ENCODE measurements around the gene ETV7.
"Not testable (repeated sequence)": the region's sequence is repeated elsewhere in the genome, so short reads cannot be mapped to it uniquely, and the experiment has no call there.

Gene ETV7

DNA sequence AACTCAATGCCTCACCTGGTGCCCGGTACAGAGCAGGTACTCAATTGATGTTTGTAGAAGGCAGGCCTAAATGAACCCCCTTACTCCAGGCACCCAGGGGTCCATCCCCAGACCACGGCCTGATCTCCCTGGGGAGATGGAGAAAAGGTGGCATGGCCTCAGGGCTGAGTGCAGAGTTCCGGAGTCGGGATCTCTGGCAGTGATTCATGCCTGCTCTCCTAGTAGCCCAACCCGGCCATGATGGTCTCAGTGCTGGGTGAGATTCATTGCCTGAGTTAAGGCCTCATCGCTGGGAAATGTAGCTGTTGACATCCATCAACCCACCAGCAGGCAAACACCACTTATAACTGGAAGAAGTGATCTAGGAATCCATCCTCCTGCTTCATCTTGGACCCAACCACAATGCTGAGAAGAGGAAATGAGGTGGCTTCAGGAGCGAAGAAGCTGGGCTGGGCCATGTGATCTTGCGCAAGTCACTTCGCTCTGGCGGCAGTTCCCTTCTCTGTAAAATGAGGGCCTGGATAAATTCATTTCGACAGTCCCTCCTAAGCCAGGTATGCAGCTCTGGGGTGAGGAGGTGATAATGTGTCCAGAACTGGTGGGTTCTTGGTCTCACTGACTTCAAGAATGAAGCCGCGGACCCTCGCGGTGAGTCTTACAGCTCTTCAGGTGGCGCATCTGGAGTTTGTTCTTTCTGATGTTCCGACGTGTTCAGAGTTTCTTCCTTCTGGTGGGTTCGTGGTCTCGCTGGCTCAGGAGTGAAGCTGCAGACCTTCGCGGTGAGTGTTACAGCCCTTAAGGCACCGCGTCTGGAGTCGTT lies 24.7 kb downstream of the ETV7 start:
- no peak for DNase-seq

DNA sequence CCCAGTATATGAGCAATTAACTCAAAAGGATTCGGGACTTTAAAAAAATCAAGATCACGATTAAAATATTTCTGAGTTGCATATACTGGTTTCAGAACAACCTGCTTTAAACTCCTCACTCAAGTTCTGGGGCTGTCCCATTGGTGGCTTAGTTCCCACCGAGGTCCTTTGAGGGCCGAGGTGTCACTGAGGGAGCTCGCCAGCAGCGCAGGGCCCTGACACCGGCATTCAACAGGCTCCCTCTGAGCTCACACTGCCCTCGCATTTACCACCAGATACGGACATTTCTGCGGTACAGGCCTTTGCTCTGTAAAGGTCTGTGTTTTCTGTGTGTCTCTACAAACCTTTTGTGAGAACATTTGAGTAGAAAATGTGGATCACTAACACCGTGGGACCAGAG lies 26.4 kb downstream of the ETV7 start:
- no peak for DNase-seq

DNA sequence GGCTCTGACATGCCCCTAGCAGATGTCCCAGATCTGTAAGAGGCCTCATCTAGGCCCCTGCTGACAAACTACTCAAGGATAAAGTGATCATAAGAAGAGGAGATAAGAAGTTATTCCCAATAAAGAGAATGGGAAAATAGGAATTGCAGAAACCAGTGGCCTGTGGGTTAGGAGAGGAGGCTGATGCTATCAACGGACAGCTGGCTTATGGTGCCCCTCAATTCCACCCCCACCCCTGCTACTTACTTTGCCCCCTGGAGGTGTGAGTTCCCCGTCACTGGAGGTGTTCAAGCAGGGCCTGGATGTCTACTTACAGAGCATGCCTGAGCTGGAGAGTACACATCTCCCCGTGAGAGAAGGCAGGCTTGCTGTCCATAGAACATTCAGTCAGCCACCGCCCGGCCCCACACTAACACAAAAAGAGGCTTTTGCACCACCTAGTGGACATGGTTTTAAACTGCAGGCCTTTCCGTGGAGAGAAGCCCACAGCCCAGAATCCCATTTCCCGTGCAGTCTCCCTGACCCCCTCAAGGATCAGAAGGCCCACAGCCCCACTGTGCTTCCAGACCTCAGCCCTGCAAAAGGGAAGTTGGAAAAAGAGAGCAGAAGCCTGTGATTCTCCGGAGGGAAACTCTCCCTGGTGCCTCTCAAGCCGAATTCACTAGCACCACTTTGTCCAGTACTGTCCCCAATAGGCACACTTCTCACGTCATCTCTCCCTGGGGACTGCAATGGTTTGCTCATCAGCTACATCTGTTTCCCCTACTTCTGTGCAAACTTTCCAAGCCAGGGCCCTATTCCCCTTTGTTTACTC lies 27.0 kb downstream of the ETV7 start:
- DNase-seq: peak; percentile 81

DNA sequence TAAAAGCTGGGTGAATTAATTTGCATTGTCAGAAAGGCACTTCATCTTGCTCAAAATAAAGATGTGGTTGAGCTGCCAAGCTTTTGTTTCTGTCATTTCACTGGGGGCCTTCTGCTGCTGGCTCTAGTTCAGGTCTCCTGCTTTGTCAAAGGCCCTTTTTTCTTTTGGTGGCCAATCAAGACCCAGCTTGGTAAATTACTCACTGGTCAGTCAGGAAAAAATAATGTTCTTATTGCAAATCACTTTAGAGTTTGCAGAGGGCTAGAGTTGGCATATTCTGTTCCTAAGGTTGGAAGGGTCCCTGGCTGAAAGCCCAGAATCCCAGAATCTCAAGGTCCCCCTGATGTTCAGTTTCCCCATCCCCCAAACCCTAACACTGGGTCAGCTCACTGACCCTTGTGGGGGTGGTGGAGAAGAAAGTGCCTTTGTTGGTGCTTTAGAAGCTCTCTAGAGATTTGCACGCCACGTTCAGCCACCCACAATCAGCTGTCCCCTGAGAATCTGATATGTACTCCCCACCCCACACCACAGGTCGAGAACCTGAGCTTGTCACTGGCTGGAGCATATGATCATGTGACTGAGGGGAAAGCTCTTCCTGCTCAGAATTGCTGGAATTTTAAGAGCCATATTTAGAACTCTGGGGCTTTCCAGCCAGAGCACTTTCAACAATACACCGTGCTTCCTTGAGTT lies 29.1 kb downstream of the ETV7 start:
- DNase-seq: no peak

DNA sequence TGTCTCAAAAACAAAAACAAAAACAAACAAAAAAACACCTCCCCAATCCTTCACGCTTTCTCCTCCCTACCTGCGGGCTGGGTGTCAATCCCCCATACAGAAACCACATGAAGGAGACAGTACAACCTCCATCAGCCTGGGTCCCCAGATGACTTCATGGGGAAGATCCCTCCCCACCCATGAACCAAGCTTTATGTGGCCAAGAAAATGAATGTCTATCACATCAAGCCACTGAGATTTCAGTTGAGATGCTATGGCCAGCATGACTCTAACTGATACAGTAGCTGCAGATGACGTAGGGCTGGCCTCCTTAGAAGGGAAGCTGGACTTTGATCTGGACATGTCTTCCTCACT lies 29.6 kb downstream of the ETV7 start:
- no peak for DNase-seq

DNA sequence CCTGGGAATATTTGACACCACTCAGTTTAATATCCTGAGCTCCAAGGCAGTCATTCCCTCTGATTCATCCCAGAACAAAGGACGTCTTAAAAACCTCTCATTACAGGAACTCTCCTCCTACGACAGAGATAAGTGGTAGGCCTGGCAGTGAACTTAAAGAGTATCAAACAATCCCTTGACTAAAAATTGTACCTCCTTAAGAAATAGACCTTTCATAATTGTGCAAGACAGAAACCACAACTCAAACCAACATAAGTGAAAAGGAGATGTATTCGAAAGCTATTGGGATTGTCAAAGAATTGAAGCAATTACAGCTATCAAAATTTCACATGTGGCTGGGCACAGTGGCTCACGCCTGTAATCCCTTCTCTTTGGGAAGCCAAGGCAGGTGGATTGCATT lies 31.6 kb downstream of the ETV7 start:
- DNase-seq: peak; percentile 83

DNA sequence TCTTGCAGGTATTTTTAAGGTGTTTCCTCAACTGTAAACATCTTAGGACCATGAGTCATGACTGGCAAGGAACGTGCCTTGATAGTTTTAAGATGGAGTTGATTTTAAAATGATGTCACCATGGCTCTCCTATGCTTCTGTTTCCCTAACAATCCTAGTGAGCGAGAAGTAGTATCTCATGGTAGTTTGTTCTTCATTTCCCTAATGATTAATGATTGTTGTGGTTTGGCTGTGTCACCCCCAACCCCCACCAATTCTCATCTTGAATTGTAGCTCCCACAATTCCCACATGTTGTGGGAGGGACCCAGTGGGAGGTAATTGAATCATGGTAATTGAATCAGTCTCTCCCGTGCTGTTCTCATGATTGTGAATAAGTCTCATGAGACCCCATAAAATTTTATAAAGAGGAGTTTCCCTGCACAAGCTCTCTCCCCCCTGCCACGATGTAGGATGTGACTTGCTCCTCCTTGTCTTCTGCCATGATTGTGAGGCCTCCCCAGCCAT lies 34.0 kb downstream of the ETV7 start:
- no peak for DNase-seq

DNA sequence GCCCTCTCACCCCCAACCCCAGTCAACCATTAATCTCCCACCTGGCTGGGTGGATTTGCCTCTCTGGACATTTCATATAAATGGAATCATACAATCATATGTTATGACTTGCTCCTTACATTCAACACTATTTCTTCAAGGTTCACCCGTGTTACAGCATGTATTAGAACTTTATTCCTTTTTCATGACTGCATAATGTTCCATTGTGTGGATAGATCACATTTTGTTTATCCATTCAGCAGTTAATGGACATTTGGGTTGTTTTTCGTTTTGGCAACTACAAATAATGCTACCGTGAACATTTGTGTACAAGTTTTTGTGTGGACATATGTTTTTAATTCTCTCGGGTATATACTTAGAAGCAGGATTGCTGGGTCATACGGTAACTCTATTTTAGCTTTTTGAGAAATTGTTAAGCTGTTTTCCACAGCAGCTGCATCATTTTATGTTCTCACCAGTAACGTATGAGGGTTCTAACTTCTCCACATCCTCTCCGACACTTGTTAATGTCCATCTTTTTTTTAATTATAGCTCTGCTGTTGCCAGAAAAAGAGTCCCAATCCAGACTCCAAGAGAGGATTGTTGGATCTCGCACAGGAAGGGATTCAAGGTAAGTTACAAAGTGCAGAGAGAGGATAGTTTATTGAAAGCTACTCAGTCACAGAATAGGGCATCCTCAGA lies 34.9 kb downstream of the ETV7 start:
- DNase-seq: no peak

DNA sequence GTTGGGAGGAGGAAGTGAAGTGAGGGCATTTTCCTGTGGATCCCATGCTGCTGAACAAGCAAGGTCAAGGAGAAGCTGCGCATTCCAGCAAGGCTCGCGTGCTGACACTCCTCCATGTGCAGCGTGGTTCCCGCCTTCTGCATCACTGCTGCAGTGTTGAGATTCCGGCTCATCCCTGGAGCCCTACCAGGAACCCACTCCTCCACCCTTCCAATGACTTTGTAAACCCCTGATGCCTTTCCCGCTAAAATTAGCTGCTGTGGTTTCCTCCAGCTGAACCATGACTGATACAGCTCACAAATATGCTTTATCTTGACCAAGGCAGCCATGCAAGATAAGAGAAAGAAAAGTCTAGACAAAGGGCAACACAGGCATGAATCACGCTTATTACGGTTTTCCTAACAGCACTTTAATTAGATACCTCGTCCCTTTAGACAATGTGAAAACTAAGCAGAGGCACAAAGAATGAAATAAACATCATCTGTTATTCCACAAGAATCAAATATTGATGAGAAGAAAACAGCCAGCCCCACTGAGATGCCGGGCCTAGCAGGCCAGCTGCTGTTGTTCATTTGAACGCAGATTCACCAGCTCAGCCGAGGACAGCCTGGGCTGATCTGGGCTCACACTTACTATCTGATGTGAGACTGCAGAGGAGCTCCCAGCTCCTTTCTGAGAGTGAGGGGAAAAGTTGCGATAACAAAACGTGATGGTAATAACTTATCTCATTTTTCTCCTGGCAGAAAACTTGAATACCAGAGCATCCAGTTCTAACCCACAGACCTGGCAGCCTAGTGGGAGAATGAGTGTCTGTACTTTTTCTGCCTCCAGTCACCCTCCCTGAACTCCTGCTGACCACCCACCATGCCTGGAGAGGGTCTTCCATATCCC lies 36.5 kb downstream of the ETV7 start:
- DNase-seq: no peak

DNA sequence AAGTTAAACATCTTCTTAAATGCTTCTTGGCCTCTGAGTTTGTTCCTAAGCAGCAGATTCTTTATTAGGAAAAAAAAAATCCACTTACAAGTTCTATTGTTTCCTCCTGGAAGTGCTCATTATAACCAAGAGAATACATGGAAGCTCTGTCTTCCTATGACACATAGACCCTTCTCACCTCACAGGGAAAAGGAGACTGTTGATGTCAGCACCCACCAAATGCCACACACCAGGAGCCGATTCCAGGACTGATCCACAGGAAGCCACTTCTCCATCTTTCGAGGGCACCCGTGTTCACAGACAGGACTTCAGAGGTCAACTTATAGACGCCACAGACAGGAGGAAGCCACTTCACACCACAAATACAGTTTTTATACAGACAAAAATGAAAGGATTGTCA lies 37.4 kb downstream of the ETV7 start:
- no peak for DNase-seq

DNA sequence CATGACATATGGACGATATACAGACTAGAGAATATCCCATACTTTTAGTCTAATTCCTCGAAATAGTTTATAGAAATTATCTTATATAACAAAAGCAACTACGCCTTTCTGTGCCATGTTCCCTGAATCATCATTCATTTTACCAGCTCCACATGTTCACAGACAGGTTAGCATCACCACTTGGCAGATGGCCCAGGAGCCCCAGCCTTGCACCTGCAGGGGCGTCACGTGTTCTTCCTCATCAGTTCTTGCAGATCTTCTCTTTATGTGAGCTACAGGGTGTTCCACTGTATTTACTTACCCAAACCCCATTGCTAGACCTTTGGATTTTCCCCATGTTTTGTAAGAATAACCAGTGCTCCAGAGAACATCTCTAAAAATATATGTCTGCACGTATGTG lies 38.2 kb downstream of the ETV7 start:
- no peak for DNase-seq

DNA sequence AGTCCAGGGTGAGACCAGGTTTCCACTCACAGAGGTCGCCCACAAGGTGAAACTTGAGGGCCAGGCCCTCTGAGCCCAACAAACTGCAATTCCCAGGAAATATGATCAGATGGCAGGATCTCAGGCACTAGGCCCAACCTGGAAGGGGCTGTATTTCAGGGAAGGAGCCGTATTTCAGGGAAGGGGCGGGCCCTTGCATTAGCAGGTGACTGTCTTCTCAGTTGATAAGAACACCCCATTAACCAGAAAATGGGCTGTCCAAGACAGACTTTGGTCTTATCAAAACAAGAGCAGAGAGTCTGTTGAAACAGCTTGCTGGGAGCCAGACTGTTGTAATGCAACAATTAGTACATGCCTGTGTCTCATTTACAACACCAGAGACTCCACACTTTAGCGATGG lies 39.8 kb downstream of the ETV7 start:
- no peak for DNase-seq

DNA sequence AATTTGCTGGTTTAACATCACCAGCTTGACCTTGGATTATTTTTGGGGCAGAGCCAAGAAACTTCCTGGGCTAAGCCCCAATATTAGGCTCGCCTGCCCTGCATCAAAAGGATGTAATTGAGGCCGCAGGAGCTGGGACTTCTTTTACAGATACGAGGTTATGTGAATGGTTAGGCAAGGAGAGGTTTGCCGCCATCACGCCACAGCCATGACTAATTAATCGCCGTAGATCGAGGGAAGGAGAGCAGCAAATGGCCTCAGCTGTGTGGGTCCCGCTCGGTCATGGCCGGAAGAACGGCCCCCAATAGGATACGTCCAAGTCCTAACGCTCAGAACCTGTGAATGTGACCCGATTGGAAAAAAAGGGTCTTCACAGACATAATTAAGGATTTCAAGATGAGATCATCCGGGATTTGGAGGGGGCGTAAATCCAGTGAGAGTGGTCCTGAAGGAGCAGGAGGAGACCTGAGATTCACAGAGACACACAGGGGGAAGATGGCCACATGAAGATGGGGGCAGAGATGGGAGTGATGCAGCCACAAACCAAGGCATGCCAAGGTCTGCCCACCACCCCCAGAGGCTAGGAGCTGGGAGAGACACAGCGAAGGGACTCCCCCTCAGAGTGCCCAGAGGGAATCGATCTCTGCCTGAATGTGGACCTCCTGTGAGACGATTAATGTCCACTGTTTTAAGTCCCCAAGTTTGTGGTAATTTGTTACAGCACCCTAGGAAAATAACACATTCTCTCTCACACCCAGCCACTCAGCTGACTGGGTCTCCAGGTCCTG lies 40.8 kb downstream of the ETV7 start:
- no peak for DNase-seq

DNA sequence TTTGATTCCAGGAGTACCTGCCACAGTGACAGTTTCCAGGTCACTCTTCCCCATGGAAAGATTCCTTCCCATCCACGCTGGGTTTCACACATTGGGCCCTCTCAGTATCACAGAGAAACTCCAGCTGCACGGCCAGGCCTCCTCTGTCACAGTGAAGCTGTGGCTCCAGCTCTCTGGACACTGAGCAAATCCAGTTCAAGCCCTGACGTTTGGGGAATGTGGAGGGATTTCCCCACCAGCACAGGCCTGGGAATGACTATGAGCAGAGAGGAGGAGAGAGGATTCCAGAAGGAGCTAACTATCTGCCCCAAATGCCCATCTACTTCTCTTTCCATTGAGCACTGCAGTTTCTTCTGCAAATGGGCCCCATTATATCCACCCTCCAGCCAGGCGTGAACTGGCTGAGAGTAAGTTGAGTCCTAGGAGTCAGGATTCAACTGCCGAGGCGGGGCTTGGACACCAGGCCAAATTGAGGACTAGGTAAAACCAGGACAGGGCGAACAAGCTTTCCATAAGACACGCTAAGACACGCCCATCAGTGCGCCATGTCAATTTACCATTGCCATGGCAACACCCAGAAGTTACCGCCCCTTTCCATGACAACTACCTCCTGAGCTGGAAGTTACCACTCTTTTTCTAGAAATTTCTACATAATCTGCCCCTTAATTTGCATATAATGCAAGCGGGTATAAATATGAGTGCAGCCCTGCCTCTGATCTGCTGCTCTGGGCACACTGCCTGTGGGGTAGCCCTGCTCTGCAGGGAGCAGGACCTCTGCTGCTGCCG lies 41.6 kb downstream of the ETV7 start:
- no peak for DNase-seq

DNA sequence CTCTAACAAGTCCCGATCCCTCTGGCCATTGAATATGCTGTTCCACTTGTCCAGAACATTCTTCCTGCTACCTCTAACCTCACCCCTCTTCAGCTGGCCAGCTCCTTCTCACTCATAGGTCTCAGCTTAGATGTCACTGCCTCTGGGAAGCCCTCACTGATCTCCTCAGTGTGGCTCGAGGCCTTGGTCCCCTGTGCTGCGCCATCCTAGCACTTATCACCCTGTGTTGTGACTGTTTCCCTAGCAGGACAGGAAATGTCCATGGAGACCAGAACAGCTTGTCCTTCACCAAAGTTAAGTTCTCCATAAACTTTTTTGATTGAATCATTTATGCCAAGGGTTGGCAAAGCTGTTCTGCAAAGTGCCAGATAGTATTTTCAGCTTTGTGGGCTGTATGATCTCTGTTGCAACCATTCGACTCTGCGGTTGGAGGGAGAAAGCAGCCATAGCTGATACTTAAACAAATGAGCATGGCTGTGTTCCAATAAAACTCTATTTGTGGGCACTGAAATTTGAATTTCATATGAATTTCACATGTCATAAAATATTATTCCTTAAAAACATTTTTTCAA lies 44.3 kb downstream of the ETV7 start:
- no peak for DNase-seq

DNA sequence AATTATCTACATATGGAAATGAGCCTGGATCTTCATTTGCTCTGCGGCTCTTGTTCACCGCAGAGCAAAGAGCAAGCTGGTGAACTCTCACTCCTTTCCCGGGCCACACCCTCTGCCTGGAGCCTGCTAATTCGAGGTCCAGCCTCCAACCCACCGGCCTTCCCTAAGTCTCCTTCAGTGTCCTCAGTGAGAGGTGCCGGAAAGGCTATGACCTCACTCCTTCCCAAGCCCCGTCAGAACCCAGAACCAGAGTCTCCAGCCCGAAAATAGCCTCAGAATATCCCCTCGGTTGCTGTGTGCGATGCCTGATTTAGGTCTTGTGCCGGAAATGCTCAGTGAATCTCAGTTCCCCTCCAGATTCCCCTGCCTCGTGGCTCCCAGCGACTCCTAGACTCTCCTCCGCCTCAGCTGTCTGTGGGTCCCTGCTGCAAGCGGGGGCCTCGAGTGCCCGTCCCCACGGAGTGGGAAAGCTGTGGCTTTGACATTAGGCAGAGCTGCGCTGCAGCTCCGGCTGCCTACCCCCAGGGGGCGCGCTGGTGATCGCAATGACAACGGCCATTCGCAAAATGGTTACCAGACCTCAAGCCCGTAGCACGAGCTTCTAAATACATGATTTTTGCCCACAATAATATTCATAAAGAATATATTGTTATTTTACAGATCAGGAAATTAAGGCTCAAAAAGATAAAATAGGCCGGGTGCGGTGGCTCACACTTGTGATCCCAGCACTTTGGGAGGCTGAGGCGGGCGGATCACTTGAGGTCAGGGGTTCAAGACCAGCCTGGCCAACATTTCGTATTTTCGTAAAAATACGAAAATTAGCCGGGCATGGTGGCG lies 46.6 kb downstream of the ETV7 start:
- no peak for DNase-seq

DNA sequence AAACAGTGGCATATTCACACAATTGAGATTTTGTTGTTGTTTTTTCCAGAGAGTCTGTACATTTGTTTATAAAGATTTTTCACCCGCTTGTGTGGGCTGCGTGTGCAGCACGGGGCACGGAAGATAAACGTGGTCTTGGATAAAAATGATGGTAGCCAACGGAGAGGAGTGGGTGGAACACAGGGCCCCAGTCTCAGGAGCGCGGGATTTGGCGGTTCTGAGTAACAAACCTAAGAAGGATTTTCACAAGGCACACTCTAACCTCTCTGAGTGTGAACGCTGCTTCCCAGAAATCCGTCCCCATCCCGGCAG lies 47.2 kb downstream of the ETV7 start:
- no peak for DNase-seq

DNA sequence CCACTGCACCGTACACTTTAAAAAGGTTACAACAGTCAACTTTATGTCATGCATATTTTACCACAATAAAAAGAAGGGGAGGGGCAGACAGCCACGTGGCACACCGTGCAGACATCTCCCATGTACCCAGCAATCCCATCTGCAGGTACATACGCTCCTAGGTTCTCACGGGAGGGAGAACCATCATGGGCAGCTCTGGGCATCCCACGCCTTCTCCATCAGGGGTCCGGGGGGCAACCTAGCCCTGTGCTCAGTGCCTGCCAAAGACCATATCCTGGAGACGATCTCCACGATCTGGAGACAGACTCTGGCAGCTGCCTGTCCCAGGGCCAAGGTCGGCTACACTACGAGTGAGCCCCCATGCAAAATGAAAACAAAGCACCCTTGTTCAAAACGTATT lies 48.3 kb downstream of the ETV7 start:
- DNase-seq: no peak

DNA sequence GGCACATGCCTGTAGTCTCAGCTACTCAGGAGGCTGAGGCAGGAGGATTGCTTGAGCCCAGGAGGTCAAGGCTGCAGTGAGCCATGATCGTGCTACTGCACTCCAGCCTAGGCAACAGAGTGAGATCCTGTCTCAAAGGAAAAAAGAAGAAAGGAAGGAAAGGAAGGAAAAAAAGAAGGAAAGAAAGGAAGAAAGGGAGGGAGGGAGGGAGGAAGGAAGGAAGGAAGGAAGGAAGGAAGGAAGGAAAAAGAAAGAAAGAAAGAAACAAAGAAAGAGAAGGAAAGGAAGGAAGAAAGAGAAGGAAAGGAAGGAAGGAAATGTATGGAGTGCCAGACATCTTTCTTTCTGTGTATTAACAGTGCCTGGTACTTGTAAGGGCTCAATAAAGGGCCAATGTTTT lies 49.2 kb downstream of the ETV7 start:
- not testable (repeated sequence) for DNase-seq
